ENCODE data around the gene MYT1.

- no peak for TF ChIP-seq CTCF (IDR thresholded peaks at IDR 0.05)
- no peak for TF ChIP-seq POLR2A (IDR thresholded peaks at IDR 0.05)
These were observed 55.5 kb downstream of the MYT1 start for GRCh38 chr20:64219730-64220129.
